IMR-90 (cell line): ENCODE data around the gene IQCC. TPM values are rescaled to one million over a fixed set of nuclear protein-coding genes. Genes with fewer than 3 reads are reported as not detected.

Source experiments
- ATAC-seq: fragments of 200-7000 bp; cut with Tn5 transposase; 2 replicates; pipeline ENCODE4 v1.9.1; 2020; ENCODE audit warnings: low read depth, mild to moderate bottlenecking, moderate library complexity
- BruUV-seq: library from RNA; stranded (reverse); fragments of 400-500 nt; replicated peaks from 2 replicates; lab custom pipeline; 2021; lab: Mats Ljungman, UMichigan
- CTCF ChIA-PET: fragments of 300-600 bp; formaldehyde crosslinking; extraction: SDS; loops from one replicate; lab custom pipeline; 2021; ENCODE audit warnings: antibody characterized with exemption; lab: Yijun Ruan, JAX
- POLR2A ChIA-PET: fragments of 300-600 bp; sonication (Branson Sonifier 250); formaldehyde crosslinking; loops from one replicate; lab custom pipeline; 2022; ENCODE audit warnings: antibody characterized with exemption; ENCODE audit not compliant: unreplicated experiment; lab: Charles Lee
- DNase-seq: peaks from one replicate; pipeline ENCODE4 v3.0.0; 2013
- H2AFZ ChIP-seq: replicated peaks from 2 replicates; pipeline ENCODE3; 2013; ENCODE audit warnings: low read length, mild to moderate bottlenecking; ENCODE audit not compliant: poor library complexity
- H2AK5ac ChIP-seq: 2 replicates; pipeline ENCODE4 v1.6.1; 2013; ENCODE audit warnings: low read depth, low read length, inconsistent platforms
- H2AK9ac ChIP-seq: replicated peaks from 2 replicates; pipeline ENCODE3; 2013; ENCODE audit warnings: mild to moderate bottlenecking, low read depth, low read length, moderate library complexity; ENCODE audit not compliant: poor library complexity
- H2BK120ac ChIP-seq: 2 replicates; pipeline ENCODE4 v1.6.1; 2013; ENCODE audit warnings: low read depth, low read length, inconsistent platforms
- H2BK15ac ChIP-seq: 3 replicates; pipeline ENCODE4 v1.6.1; 2013; ENCODE audit warnings: low read depth, low read length, inconsistent platforms
- H2BK20ac ChIP-seq: 2 replicates; pipeline ENCODE4 v1.6.1; 2013; ENCODE audit warnings: low read depth, mild to moderate bottlenecking, inconsistent platforms, low read length, moderate library complexity
- H2BK5ac ChIP-seq: 2 replicates; pipeline ENCODE4 v1.6.1; 2013; ENCODE audit warnings: mild to moderate bottlenecking, low read depth, low read length, inconsistent platforms; ENCODE audit not compliant: poor library complexity, severe bottlenecking
- H3K14ac ChIP-seq: replicated peaks from 2 replicates; pipeline ENCODE4 v1.6.1; 2013; ENCODE audit warnings: low read depth, low read length, inconsistent platforms
- H3K18ac ChIP-seq: 2 replicates; pipeline ENCODE4 v1.6.1; 2013; ENCODE audit warnings: low read depth, low read length, control low read depth
- H3K23ac ChIP-seq: 2 replicates; pipeline ENCODE4 v1.6.1; 2013; ENCODE audit warnings: low read depth, low read length, inconsistent platforms
- H3K27ac ChIP-seq: 2 replicates; pipeline ENCODE4 v1.5.1; 2013; ENCODE audit warnings: mild to moderate bottlenecking, control low read depth, low read length; ENCODE audit not compliant: insufficient read depth
- H3K27me3 ChIP-seq: 2 replicates; pipeline ENCODE4 v1.6.1; 2013; ENCODE audit warnings: low read length; ENCODE audit not compliant: control insufficient read depth, insufficient read depth
- H3K36me3 ChIP-seq: 2 replicates; pipeline ENCODE4 v1.6.1; 2013; ENCODE audit warnings: low read length, mixed read lengths; ENCODE audit not compliant: control insufficient read depth, insufficient read depth
- H3K4ac ChIP-seq: 2 replicates; pipeline ENCODE4 v1.6.1; 2013; ENCODE audit warnings: low read depth, low read length, inconsistent platforms
- H3K4me1 ChIP-seq: 2 replicates; pipeline ENCODE4 v1.6.1; 2013; ENCODE audit warnings: low read length, mixed read lengths; ENCODE audit not compliant: control insufficient read depth, insufficient read depth
- H3K4me2 ChIP-seq: 2 replicates; pipeline ENCODE4 v1.6.1; 2013; ENCODE audit warnings: low read depth, mild to moderate bottlenecking, control low read depth, low read length, moderate library complexity
- H3K4me3 ChIP-seq: 2 replicates; pipeline ENCODE4 v1.5.1; 2013; ENCODE audit warnings: low read depth, mild to moderate bottlenecking, control low read depth, low read length, moderate library complexity; ENCODE audit not compliant: insufficient read depth
- H3K56ac ChIP-seq: 2 replicates; pipeline ENCODE4 v1.6.1; 2013; ENCODE audit warnings: low read length, inconsistent platforms; ENCODE audit not compliant: insufficient read depth; ENCODE audit errors: extremely low read depth
- H3K79me1 ChIP-seq, 2 experiments: 2 replicates each; pipeline ENCODE4 v1.6.1; 2013; ENCODE audit warnings: low read length in 2 of 2, inconsistent platforms in 1 of 2, low read depth in 1 of 2
- H3K9ac ChIP-seq: 2 replicates; pipeline ENCODE4 v1.6.1; 2013; ENCODE audit warnings: low read depth, low read length, control low read depth
- H3K9me1 ChIP-seq: 2 replicates; pipeline ENCODE4 v1.6.1; 2013; ENCODE audit warnings: low read length, inconsistent platforms; ENCODE audit not compliant: insufficient read depth
- H3K9me3 ChIP-seq: 2 replicates; pipeline ENCODE4 v1.6.1; 2013; ENCODE audit warnings: low read length; ENCODE audit not compliant: control insufficient read depth, insufficient read depth
- H4K20me1 ChIP-seq: 2 replicates; pipeline ENCODE4 v1.6.1; 2013; ENCODE audit warnings: low read length, inconsistent platforms; ENCODE audit not compliant: insufficient read depth
- H4K5ac ChIP-seq: 2 replicates; pipeline ENCODE4 v1.6.1; 2013; ENCODE audit warnings: mild to moderate bottlenecking, low read depth, low read length, control low read depth
- H4K8ac ChIP-seq, 2 experiments: 2 replicates each; pipeline ENCODE4 v1.6.1; 2013; ENCODE audit warnings: low read depth in 2 of 2, low read length in 2 of 2, control low read depth in 1 of 2, inconsistent platforms in 1 of 2
- H4K91ac ChIP-seq: 2 replicates; pipeline ENCODE4 v1.6.1; 2013; ENCODE audit warnings: low read depth, low read length, inconsistent platforms; ENCODE audit not compliant: insufficient read depth
- BHLHE40 ChIP-seq: fragments of 150-350 bp; IDR thresholded peaks from 2 replicates; pipeline ENCODE4 v1.6.1; 2016; ENCODE audit warnings: mild to moderate bottlenecking, low read depth, low read length
- CEBPB ChIP-seq: IDR thresholded peaks from 2 replicates; pipeline ENCODE4 v1.6.1; 2012; ENCODE audit warnings: low read depth, low read length, improper control_type of control experiment
- CHD1 ChIP-seq: IDR thresholded peaks from 2 replicates; pipeline ENCODE4 v1.6.1; 2012; ENCODE audit warnings: low read depth, low read length, improper control_type of control experiment
- CTCF ChIP-seq: conservative IDR thresholded peaks from 2 replicates; pipeline ENCODE4 v1.5.1; 2012; ENCODE audit warnings: mild to moderate bottlenecking, low read depth, low read length, improper control_type of control experiment
- ELK1 ChIP-seq: fragments of 150-350 bp; IDR thresholded peaks from 2 replicates; pipeline ENCODE4 v1.6.1; 2016; ENCODE audit warnings: low read depth, mild to moderate bottlenecking, low read length, moderate library complexity, borderline replicate concordance
- FOS ChIP-seq: fragments of 150-350 bp; IDR thresholded peaks from 2 replicates; pipeline ENCODE4 v1.6.1; 2016; ENCODE audit warnings: low read depth, low read length
- MAZ ChIP-seq: IDR thresholded peaks from 2 replicates; pipeline ENCODE4 v1.6.1; 2012; ENCODE audit warnings: low read depth, mild to moderate bottlenecking, low read length, improper control_type of control experiment, moderate library complexity, borderline replicate concordance
- MXI1 ChIP-seq: IDR thresholded peaks from 2 replicates; pipeline ENCODE4 v1.6.1; 2012; ENCODE audit warnings: low read depth, mild to moderate bottlenecking, low read length, moderate library complexity, borderline replicate concordance
- NFE2L2 ChIP-seq: fragments of 150-350 bp; IDR thresholded peaks from 2 replicates; pipeline ENCODE4 v1.6.1; 2016; ENCODE audit warnings: low read depth, mild to moderate bottlenecking, low read length
- POLR2A ChIP-seq: IDR thresholded peaks from 2 replicates; pipeline ENCODE4 v1.6.1; 2012; ENCODE audit warnings: mild to moderate bottlenecking, low read depth, low read length
- RAD21 ChIP-seq: IDR thresholded peaks from 2 replicates; pipeline ENCODE4 v1.6.1; 2012; ENCODE audit warnings: low read length, improper control_type of control experiment
- RFX5 ChIP-seq: IDR thresholded peaks from 2 replicates; pipeline ENCODE4 v1.8.0; 2012; ENCODE audit warnings: low read depth, mild to moderate bottlenecking, low read length, moderate library complexity
- SMC3 ChIP-seq: fragments of 150-350 bp; IDR thresholded peaks from 2 replicates; pipeline ENCODE4 v1.6.1; 2016; ENCODE audit warnings: low read depth, mild to moderate bottlenecking, antibody characterized with exemption, low read length, moderate library complexity
- USF2 ChIP-seq: fragments of 150-350 bp; IDR thresholded peaks from 2 replicates; pipeline ENCODE4 v1.6.1; 2017; ENCODE audit warnings: mild to moderate bottlenecking, antibody characterized with exemption, low read length, low read depth
- WGBS, 2 experiments: methylation state at CpG; one replicate each; pipeline versions ENCODE4 v1.1.5 to v1.1.7; 2013; ENCODE audit warnings: missing lambda C conversion rate in 2 of 2; ENCODE audit not compliant: insufficient read length in 1 of 2; ENCODE audit errors: extremely low coverage in 2 of 2; 5-methylcytosine and 5-hydroxymethylcytosine counted together
- dilution Hi-C: fragments of 300-500 bp; cut with HindIII; formaldehyde crosslinking; loops from one replicate; pipeline ENCODE4 v1.14.3; 2018; ENCODE audit warnings: low sequenced_read_pairs; ENCODE audit not compliant: unreplicated experiment
- in situ Hi-C: fragments of 300-500 bp; cut with MboI; formaldehyde crosslinking; loops from 3 replicates; pipeline ENCODE4 v1.14.3; 2019; ENCODE audit warnings: low sequenced_read_pairs, inconsistent platforms, mixed read lengths
- intact Hi-C: fragments of 100-400 bp; cut with micrococcal nuclease; formaldehyde crosslinking; loops from 2 replicates; pipeline ENCODE4 v1.10.0; 2022
- polyA plus RNA-seq, 3 experiments: library from polyadenylated mRNA; depleted of rRNA; stranded (reverse); fragments of >200 nt; gene quantifications; 2 replicates each; pipeline ENCODE4 v1.2.3, GENCODE V29; 2012; ENCODE audit warnings: low replicate concordance in 1 of 3
- total RNA-seq: library from RNA; depleted of rRNA; stranded (reverse); fragments of >200 nt; gene quantifications from 2 replicates; pipeline ENCODE4 v1.2.3, GENCODE V29; 2012

IQCC gene
- total and polyA plus RNA-seq, 2 of the 4 experiments (the other 2 are of a cell fraction) = 1.6 to 2.2 TPM

GRCh38 chr1:32231843-32232432 is 26.5 kb downstream of the IQCC start:
- 100% methylated on average over 1 of the region's 5 CpGs; no CpG with 5 or more reads in 1 of the 2 experiments for whole genome bisulfite sequencing, 2 experiments

More at GRCh38 chr1:32231843-32232432, 26.5 kb downstream of the IQCC start:
- in situ Hi-C loops (no loop called here), dilution Hi-C loops (no loop called here), intact Hi-C loops (no loop called here)
- Histone ChIP-seq H2BK15ac (no peak overlapping the region), H3K4me2 (no peak overlapping the region), H2BK5ac (no peak overlapping the region), H2BK120ac (no peak overlapping the region), H2AFZ (no peak overlapping the region), H3K27me3 (no peaks in the 10 kb centered on the region), H3K9ac (no peak overlapping the region), H3K18ac (no peak overlapping the region), H3K4ac (no peak overlapping the region), H3K36me3 (peaks cover 41% of the 10 kb centered on the region), H4K5ac (no peak overlapping the region), H3K9me1 (peaks cover 15% of the 10 kb centered on the region), H3K9me3 (no peaks in the 10 kb centered on the region), H2AK5ac (no peak overlapping the region), H2BK20ac (no peak overlapping the region), H3K56ac (no peak overlapping the region), H2AK9ac (no peak overlapping the region), H3K14ac (no peak overlapping the region), H4K20me1 (0 out of 2 replicates have a peak, but pooled peaks cover 6% of the 10 kb centered on the region), H4K8ac (no peak overlapping the region), H3K79me1 (peaks cover 0 to 24% of the 10 kb centered on the region in 2 experiments; a peak in 2 of 4 replicates), H3K4me3 (no peak overlapping the region), H3K27ac (no peak overlapping the region), H3K23ac (no peak overlapping the region), H3K4me1 (peaks cover 12% of the 10 kb centered on the region), H4K91ac (no peak overlapping the region)
- DNase-seq = no peak
- TF ChIP-seq ELK1 (no peak), FOS (no peak), NFE2L2 (no peak), RAD21 (no peak), CEBPB (no peak), SMC3 (no peak), USF2 (no peak), MXI1 (no peak), MAZ (no peak), POLR2A (no peak; the same call in 1 of the 2 replicates), RFX5 (no peak), CTCF (no peak), CHD1 (no peak), BHLHE40 (no peak)
- ChIA-PET CTCF (no interaction called here), POLR2A (no interaction called here)
- no TSS peak for BruUV-seq
- ATAC-seq = no peak
